GM19035 (cell line): ENCODE results near the gene ARMC8.
"Not testable (repeated sequence)": the region's sequence is repeated elsewhere in the genome, so short reads cannot be mapped to it uniquely, and the experiment has no call there.

Source experiments
- ATAC-seq: cut with Tn5 transposase; IDR thresholded peaks from one replicate; pipeline ENCODE4 v1.9.1; 2021; ENCODE audit not compliant: unreplicated experiment

Gene ARMC8

GRCh38 chr3:138187296-138188012, at the start of gene ARMC8:
Gene ARMC8, plus strand, starts transcription at chr3:138187301. Its CDS starts 254 bp downstream, at chr3:138187555.
- peak; percentile 60 for ATAC-seq

- ATAC-seq: no peak
Measured at GRCh38 chr3:138137861-138138260, 49.2 kb upstream of the ARMC8 start.

GRCh38 chr3:138139691-138140090, 47.4 kb upstream of the ARMC8 start:
- no peak for ATAC-seq

GRCh38 chr3:138140940-138141339, 46.2 kb upstream of the ARMC8 start:
- no peak for ATAC-seq

- not testable (repeated sequence) for ATAC-seq
Measured at GRCh38 chr3:138142181-138142580, 44.9 kb upstream of the ARMC8 start.

- ATAC-seq: no peak
Measured at GRCh38 chr3:138148503-138148902, 38.6 kb upstream of the ARMC8 start.

GRCh38 chr3:138154534-138154933, 32.6 kb upstream of the ARMC8 start:
- no peak for ATAC-seq

- ATAC-seq: no peak
Measured at GRCh38 chr3:138157743-138158142, 29.4 kb upstream of the ARMC8 start.

GRCh38 chr3:138165061-138165460, 22.0 kb upstream of the ARMC8 start:
- ATAC-seq: no peak

- no peak for ATAC-seq
Measured at GRCh38 chr3:138172625-138173024, 14.5 kb upstream of the ARMC8 start.

- no peak for ATAC-seq
Measured at GRCh38 chr3:138173769-138174420, 13.2 kb upstream of the ARMC8 start.

- ATAC-seq: peak; percentile 90
Measured at GRCh38 chr3:138174421-138175131, 12.5 kb upstream of the ARMC8 start, which contains the start of gene DBR1. Gene DBR1, minus strand, starts transcription at chr3:138174921. Its CDS starts 126 bp downstream, at chr3:138174795.

GRCh38 chr3:138180375-138181029, 6.6 kb upstream of the ARMC8 start:
- peak; percentile 56 for ATAC-seq

GRCh38 chr3:138184994-138185393, 2.1 kb upstream of the ARMC8 start:
- ATAC-seq: no peak

GRCh38 chr3:138186221-138186620, 880 bp upstream of the ARMC8 start:
- ATAC-seq: no peak

GRCh38 chr3:138186803-138187295, 252 bp upstream of the ARMC8 start:
- peak; percentile 87 for ATAC-seq

- no peak for ATAC-seq
Measured at GRCh38 chr3:138188013-138188730, 1.1 kb downstream of the ARMC8 start.

GRCh38 chr3:138195481-138195880, 8.4 kb downstream of the ARMC8 start:
- ATAC-seq: no peak

- no peak for ATAC-seq
Measured at GRCh38 chr3:138196023-138196422, 8.9 kb downstream of the ARMC8 start.

- no peak for ATAC-seq
Measured at GRCh38 chr3:138197058-138197457, 10.0 kb downstream of the ARMC8 start.
